HCEC 1CT (cell line): ENCODE measurements around the gene CARD9.
"Not testable (repeated sequence)": the region's sequence is repeated elsewhere in the genome, so short reads cannot be mapped to it uniquely, and the experiment has no call there.

Experiments
- DNase-seq: peaks from one replicate; pipeline ENCODE4 v3.0.0-alpha.2; 2017

The CARD9 gene

GRCh38 chr9:136361754-136362449, 11.6 kb downstream of the CARD9 start:
- no peak for DNase-seq

DNA sequence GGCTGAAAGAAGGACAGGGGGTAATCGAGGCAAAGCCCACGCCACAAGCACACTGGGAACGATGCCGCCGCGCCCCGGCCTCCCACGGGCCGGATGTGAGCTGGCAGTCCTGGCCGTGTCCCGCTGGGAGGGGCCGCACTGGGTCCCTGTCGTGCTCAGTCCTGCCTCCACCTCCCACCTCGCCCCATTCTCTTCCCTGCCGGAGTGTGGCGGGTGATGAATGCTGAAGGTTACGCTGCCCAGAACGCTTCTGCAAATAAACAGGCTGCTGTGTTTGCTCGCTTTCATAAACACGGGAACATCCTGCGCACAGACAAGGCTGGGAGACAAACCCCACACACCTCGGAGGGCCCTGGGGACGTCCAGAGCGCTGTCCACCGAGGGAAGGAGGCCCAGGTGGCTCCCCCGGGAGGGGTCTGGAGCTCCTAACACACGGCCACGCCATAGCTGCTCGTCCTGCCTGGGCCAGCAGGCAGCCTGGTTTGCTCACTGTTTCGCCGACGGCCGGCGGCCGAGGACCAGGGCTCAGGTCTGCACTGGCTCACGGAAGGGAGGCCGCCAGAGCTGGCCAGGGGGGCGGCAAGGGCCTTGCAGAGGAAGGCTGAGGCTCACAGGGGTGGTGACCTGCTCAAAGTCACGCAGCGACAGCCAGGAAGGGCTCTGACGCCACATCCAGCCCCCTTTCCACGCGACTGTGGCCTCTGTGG, 12.3 kb downstream of the CARD9 start:
- DNase-seq = no peak

- DNase-seq = no peak
Observed at GRCh38 chr9:136359774-136360718, 13.4 kb downstream of the CARD9 start.

DNA sequence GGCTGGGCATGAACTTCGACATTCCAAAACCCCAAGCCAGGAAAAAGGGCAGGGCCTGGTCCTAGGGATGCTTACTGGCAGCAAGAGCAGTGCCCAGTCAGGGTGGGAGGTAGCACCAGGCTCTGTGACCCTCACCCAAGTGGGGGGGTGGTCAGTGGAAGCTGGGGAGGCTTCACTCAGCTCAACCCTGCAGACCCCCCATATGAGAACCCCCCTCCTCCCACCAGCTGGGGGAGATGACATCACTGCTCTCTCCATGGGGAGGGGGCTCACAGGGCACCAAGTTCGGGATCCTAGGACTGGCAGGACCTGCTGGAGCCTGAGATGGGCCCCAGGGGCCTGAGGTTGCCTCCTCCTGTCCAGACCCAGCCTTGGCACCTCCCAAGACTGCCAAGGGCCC, 14.6 kb downstream of the CARD9 start:
- DNase-seq = no peak

GRCh38 chr9:136358016-136358415, 15.5 kb downstream of the CARD9 start:
- no peak for DNase-seq

GRCh38 chr9:136357202-136357725, 16.2 kb downstream of the CARD9 start:
- no peak for DNase-seq

DNA sequence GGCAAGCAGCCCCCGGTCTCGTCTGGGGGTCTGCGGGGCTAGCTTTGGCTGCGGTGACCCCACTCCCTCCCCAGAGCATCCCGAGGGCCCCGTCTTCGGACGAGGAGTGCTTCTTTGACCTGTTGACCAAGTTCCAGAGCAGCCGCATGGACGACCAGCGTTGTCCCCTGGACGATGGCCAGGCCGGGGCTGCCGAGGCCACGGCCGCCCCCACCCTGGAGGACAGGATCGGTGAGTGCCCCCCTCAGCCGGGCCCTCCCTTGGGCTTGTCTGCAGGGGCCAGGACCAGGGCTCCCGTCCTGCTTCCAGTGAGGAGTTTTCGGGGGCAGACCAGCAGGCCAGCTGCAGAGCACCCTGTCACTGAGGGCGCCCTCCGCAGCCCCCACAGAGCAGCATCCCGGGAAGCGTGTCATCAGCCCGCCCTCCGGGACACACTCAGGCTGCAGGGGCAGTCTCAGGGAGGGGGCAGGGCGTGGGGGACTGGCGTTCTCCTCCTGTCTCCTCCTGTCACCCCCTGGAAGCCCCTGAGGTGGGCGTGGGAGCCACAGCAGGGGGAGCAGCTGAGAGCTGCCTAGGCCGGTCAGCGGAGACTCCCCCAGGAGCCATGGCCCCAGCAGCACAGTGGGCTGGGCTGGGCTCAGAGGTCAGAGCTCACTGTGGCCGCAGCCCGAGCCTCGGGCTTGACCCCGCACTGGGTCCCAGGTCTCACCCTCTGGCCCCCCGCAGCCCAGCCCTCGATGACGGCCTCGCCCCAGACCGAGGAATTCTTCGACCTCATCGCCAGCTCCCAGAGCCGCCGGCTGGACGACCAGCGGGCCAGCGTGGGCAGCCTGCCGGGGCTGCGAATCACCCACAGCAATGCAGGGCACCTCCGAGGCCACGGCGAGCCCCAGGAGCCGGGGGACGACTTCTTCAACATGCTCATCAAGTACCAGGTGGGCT, 17.6 kb downstream of the CARD9 start:
- no peak for DNase-seq

- no peak for DNase-seq
Observed at GRCh38 chr9:136354592-136355085, 18.8 kb downstream of the CARD9 start.

DNA sequence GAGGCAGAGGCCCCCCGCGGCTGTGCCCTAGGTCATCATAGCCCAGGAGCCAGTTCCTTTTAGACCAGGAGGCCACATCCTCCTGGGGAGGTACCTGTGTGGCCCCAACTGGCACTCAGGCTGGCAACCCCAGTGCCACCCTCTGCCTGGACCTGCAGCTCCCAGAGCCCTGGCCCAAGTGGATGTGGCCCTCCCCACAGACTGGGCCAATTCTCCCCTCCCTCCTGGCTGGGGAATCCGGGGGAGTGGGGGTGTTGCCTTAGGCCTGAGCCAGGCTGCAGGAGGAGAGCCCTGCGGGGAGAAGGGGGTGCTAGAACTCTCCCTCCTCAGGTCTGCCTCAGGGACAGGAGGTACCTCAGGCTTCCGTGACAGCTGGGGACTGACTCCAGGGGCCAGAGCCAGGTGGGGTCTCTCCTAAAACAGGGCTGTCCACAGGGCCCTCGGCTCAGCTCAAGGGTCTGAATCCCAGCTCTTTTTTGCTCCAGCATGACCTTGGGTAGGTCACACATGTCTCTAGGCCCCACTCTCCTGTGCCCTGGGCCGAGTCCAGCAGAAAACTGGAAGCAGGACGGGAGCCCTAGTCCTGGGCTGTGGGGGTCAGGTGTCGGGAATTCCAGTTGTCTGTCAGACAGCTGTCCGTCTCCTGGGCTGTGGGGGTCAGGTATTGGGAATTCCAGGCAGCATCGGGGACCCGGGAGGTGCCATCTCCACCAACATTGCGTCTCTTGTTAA, 19.5 kb downstream of the CARD9 start:
- DNase-seq = no peak

GRCh38 chr9:136353088-136353487, 20.4 kb downstream of the CARD9 start:
- no peak for DNase-seq

- no peak for DNase-seq
Observed at GRCh38 chr9:136352682-136353081, 20.8 kb downstream of the CARD9 start.

- DNase-seq = not testable (repeated sequence)
Observed at GRCh38 chr9:136351868-136352267, 21.6 kb downstream of the CARD9 start.

DNA sequence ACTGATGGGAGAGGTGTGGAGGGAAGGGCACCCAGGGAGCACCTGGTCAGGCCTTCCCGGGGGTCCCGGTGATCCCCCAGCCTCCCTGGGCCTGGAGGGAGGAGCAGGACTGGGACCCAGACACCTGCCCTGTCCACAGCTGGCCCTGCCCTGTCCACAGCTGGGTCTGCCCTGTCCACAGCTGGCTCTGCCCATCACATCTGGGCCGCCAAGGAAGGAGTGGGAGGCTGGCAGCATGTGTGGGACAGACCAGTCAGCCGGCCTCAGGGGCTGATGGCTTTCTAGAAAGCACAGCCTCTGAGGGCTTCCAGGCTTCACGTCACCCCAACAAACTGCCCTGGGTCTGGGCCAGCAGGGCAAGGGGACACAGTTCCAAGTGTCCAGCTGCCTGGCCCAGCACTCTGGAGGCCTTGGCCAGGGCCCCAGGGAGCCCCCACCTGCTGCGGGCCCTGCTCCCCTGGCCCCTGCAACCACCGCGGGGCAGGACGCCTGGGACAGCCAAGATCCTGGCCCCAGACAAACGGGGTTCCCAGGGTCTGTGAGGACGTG, 22.1 kb downstream of the CARD9 start:
- no peak for DNase-seq

- DNase-seq = no peak
Observed at GRCh38 chr9:136349546-136349945, 23.9 kb downstream of the CARD9 start.

DNA sequence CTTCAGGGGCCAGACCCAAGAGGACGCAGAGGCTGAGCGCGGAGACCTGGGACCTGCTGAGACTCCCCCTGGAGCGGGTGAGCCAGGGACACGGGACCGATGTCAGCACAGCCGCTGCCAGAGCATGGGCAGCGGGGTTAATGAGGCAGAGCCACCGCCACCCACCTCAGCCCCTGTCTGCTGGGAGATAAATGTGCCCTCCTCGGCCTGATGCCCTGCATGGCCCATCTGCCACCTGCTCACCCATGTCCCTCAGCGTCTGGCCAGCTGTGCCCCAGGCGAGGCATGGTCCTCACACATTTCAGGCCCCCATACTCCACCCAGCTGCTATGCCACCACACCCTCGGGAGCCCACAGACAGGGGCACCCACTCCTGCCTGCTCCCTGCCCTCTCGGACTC, 24.8 kb downstream of the CARD9 start:
- no peak for DNase-seq

- DNase-seq = no peak
Observed at GRCh38 chr9:136347472-136348256, 25.8 kb downstream of the CARD9 start.

DNA sequence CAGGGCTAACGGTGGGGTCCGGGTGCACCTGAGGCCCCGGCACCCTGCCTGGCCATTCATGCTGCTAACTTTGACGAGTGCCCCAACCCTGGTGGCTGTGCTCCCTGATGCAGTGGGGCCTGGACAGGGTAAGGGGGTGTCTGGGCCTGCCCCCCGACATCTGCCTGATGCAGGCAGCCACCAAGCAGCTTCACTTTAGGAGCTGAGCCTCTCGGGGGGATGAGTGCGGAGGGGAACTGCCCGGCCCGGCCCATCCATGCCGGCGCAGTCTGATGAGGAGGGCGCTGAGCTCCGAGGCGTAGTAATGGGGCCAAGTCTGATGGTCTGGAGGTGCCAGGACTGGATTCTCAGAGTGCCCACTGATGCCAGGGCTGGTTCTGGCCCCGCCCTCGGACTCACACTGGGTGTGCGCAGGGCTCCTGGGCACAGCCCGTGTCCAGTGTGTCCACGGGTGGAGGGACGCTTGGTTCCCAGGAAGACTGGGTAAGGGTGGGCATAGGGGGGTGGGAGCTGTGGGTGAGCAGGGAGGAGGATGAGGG, 26.5 kb downstream of the CARD9 start:
- no peak for DNase-seq

- DNase-seq = no peak
Observed at GRCh38 chr9:136346157-136346481, 27.4 kb downstream of the CARD9 start.

DNA sequence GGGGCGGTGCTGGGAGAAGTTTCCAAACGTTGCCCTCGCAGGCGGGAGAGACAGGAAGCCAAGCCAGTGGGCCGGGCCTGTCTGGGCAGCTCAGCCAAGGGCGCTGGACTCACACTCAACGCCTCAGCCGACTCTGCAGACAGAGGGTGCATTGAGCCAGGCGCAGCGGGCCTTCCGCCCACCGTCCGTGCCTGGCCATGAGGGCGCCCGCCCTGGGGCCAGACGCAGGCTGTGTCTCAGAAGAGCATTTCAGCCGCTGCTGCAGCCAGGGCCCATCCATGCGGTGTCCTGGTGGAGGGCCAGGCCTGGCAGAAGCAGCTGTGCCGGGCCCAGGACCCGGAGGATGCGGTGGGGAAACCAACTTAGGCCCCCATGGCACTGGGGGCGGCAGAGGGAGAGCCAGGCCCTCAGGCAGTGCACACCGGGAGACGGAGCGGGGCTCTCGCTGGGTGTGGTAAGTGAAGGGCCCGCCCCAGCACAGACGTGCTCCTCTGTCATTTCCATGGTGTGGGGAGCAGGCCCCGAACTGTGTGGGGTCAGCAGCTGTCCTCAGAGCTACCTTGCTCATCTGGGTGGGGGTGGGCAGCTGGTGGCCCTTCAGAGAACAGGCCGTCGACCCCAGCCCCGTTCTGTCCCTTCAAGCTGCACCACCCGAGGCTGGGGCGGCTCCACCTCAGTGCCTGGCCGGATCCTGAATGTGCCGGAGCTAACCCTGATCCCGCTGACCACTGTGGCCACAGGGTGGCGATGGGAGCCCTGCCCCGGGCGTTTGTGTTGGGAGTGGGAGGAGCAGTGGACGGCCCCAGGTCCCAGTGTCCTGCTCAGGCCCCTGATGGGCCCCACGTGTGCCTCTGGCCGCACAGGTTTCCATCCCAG, 27.9 kb downstream of the CARD9 start:
- peak; percentile 28 for DNase-seq
